Measurements from ENCODE around the gene MXI1.

The MXI1 gene

GRCh38 chr10:110216942-110217661 is 9.7 kb downstream of the MXI1 start:
- DNase-seq: no peak

- no peak for DNase-seq
Observed at GRCh38 chr10:110217662-110218008, 10.2 kb downstream of the MXI1 start.

GRCh38 chr10:110218632-110219031 is 11.2 kb downstream of the MXI1 start:
- DNase-seq: no peak

- no peak for DNase-seq
Observed at GRCh38 chr10:110219884-110220283, 12.5 kb downstream of the MXI1 start.

- DNase-seq: no peak
Observed at GRCh38 chr10:110220398-110220797, 13.0 kb downstream of the MXI1 start.

- no peak for DNase-seq
Observed at GRCh38 chr10:110221044-110221720, 13.8 kb downstream of the MXI1 start.

GRCh38 chr10:110221721-110222261 is 14.4 kb downstream of the MXI1 start:
- no peak for DNase-seq

GRCh38 chr10:110222641-110223297 is 15.4 kb downstream of the MXI1 start:
- no peak for DNase-seq

GRCh38 chr10:110223298-110223925 is 16.0 kb downstream of the MXI1 start:
- no peak for DNase-seq

GRCh38 chr10:110224992-110225391 is 17.6 kb downstream of the MXI1 start:
- no peak for DNase-seq

GRCh38 chr10:110225441-110225755 is 18.0 kb downstream of the MXI1 start:
- DNase-seq: no peak

- peak; percentile 41 to 80 for DNase-seq
Observed at GRCh38 chr10:110225756-110226542, 18.5 kb downstream of the MXI1 start.

- peak; percentile 22 to 41 for DNase-seq
Observed at GRCh38 chr10:110226543-110226925, 19.1 kb downstream of the MXI1 start.

GRCh38 chr10:110226926-110227641 is 19.7 kb downstream of the MXI1 start:
- DNase-seq: no peak

GRCh38 chr10:110228066-110228465 is 20.7 kb downstream of the MXI1 start:
- DNase-seq: no peak

GRCh38 chr10:110229155-110229554 is 21.8 kb downstream of the MXI1 start:
- DNase-seq: no peak

GRCh38 chr10:110233846-110234245 is 26.4 kb downstream of the MXI1 start:
- DNase-seq: no peak

GRCh38 chr10:110237894-110238480 is 30.6 kb downstream of the MXI1 start:
- no peak for DNase-seq

GRCh38 chr10:110239892-110240291 is 32.5 kb downstream of the MXI1 start:
- no peak for DNase-seq

- DNase-seq: no peak
Observed at GRCh38 chr10:110241407-110241806, 34.0 kb downstream of the MXI1 start.

GRCh38 chr10:110241841-110242240 is 34.4 kb downstream of the MXI1 start:
- DNase-seq: no peak

- no peak for DNase-seq
Observed at GRCh38 chr10:110242511-110242910, 35.1 kb downstream of the MXI1 start.
